Psoas muscle (tissue), 8 donors: ENCODE data around the gene SENP7. TPM values are rescaled to one million over a fixed set of nuclear protein-coding genes. Genes with fewer than 3 reads are reported as not detected.

ENCODE experiments used
- ATAC-seq, 4 donors: fragments of 200-7000 bp; cut with Tn5 transposase; one replicate each; pipeline ENCODE4 v1.9.1; 2020; ENCODE audit warnings: moderate library complexity in 3 of 4, mild to moderate bottlenecking in 2 of 4
- DNase-seq, 2 donors: peaks; one replicate each; pipeline ENCODE4 v3.0.0-alpha.2; 2020
- H3K27ac ChIP-seq: fragments of 200-600 bp; one replicate; pipeline ENCODE4 v1.8.0; 2022
- H3K27me3 ChIP-seq, 3 donors: fragments of 200-600 bp in 1 of 3; one replicate each; pipeline versions ENCODE4 v1.6.1 to v1.8.0; 2013 to 2022; ENCODE audit warnings: low read length in 2 of 3, mild to moderate bottlenecking in 2 of 3, moderate library complexity in 1 of 3; ENCODE audit not compliant: insufficient read depth in 3 of 3
- H3K36me3 ChIP-seq, 2 donors: fragments of 200-600 bp in 1 of 2; one replicate each; pipeline versions ENCODE4 v1.6.1 to v1.8.0; 2013 to 2022; ENCODE audit warnings: low read depth in 1 of 2, mild to moderate bottlenecking in 1 of 2, moderate library complexity in 1 of 2; ENCODE audit not compliant: insufficient read depth in 1 of 2
- H3K4me1 ChIP-seq: fragments of 200-600 bp; one replicate; pipeline ENCODE4 v1.8.0; 2022
- H3K4me3 ChIP-seq: fragments of 200-600 bp; one replicate; pipeline ENCODE4 v1.8.0; 2022; ENCODE audit warnings: mild to moderate bottlenecking
- H3K9me3 ChIP-seq: fragments of 200-600 bp; one replicate; pipeline ENCODE4 v1.8.0; 2022
- CTCF ChIP-seq: fragments of 200-600 bp; IDR thresholded peaks from one replicate; pipeline ENCODE4 v1.8.0; 2022; ENCODE audit warnings: antibody characterized with exemption
- WGBS, 3 donors: extraction: QIAGEN DNeasy Blood & Tissue Kit; methylation state at CpG; one replicate each; pipeline versions ENCODE4 v1.1.6 to v1.1.7; 2013; 5-methylcytosine and 5-hydroxymethylcytosine counted together
- intact Hi-C, 2 donors: fragments of 100-400 bp; cut with DNase I; formaldehyde crosslinking; loops; one replicate each; pipeline versions ENCODE4 v1.11.0 to v1.14.2; 2022
- polyA plus RNA-seq, 3 donors: library from polyadenylated mRNA; stranded (reverse); fragments of 200-250 nt; gene quantifications; one replicate each; pipeline ENCODE4 v1.2.3, GENCODE V29; 2013
- total RNA-seq, 4 donors: library from RNA; stranded (reverse); fragmentation: NEBNext Ultra II Directional in 2 of 4; extraction: Animal tissue kit (Norgen Biotek cat#: 25700) in 2 of 4; gene quantifications; one replicate each; pipeline versions ENCODE4 v1.2.1 to v1.2.4, GENCODE V29; 2021 to 2023
- donor health status: healthy with polysubstance abuse.
- donor health status: DM: no; HTN: no; CAD: no; lungs with moderate emphysema.
- donor health status: Bipolar disorder and iron deficiency.
- donor health status: healthy.
- donor health status: DM: yes; HTN: yes; CAD: no.
- donor health status: DM: no; HTN: no; CAD: no.
- donor health status: DM: no; HTN: no; CAD: no.
- donor health status: DM: yes; HTN: yes; CAD: no.

The SENP7 gene
- total and polyA plus RNA-seq, 7 donors, result 4.2 to 8.7 (median 7.7) TPM

GRCh38 chr3:101500208-101500607 lies 12.8 kb downstream of the SENP7 start:
- Histone ChIP-seq H3K9me3 (no peaks in the 10 kb centered on the region), H3K4me1 (no peaks in the 10 kb centered on the region), H3K36me3 (peaks cover 0 to 20% of the 10 kb centered on the region in 2 donors), H3K4me3 (no peak overlapping the region), H3K27me3 (no peaks in the 10 kb centered on the region), H3K27ac (no peak overlapping the region)
- DNase-seq, result no peak
- no peak for TF ChIP-seq CTCF
- ATAC-seq, result no peak
- intact Hi-C loops, result no loop called here
- 98 to 100% (median 99%) methylated on average over 1 of the region's 1 CpG for WGBS, 3 donors

- no peaks in the 10 kb centered on the region for H3K4me1 ChIP-seq
- TF ChIP-seq CTCF, result no peak
- no peaks in the 10 kb centered on the region for H3K27me3 ChIP-seq
- no peak overlapping the region for H3K4me3 ChIP-seq
- DNase-seq, result no peak
- H3K9me3 ChIP-seq, result no peaks in the 10 kb centered on the region
- 95 to 100% (median 97%) methylated on average over 2 of the region's 2 CpGs for WGBS, 3 donors
- intact Hi-C loops, result no loop called here
- H3K27ac ChIP-seq, result no peak overlapping the region
- peaks cover 0 to 16% of the 10 kb centered on the region in 2 donors for H3K36me3 ChIP-seq
- no peak for ATAC-seq
These were observed 15.2 kb downstream of the SENP7 start for GRCh38 chr3:101497803-101498202.

- H3K4me1 ChIP-seq, result no peaks in the 10 kb centered on the region
- intact Hi-C loops, result no loop called here
- WGBS, 3 donors, result 82 to 87% (median 84%) methylated on average over 4 of the region's 4 CpGs
- no peak overlapping the region for H3K4me3 ChIP-seq
- H3K9me3 ChIP-seq, result no peaks in the 10 kb centered on the region
- peaks cover 0 to 22% of the 10 kb centered on the region in 2 donors for H3K36me3 ChIP-seq
- TF ChIP-seq CTCF, result no peak
- no peak for DNase-seq
- H3K27ac ChIP-seq, result no peak overlapping the region
- no peaks in the 10 kb centered on the region for H3K27me3 ChIP-seq
- no peak for ATAC-seq
These were observed 17.5 kb downstream of the SENP7 start for GRCh38 chr3:101495552-101495951.

GRCh38 chr3:101484805-101485620 lies 28.0 kb downstream of the SENP7 start:
- peaks cover 4% of the 10 kb centered on the region for H3K4me1 ChIP-seq
- 90 to 93% (median 93%) methylated on average over 8 of the region's 8 CpGs for WGBS, 3 donors
- no peak overlapping the region for H3K27ac ChIP-seq
- H3K9me3 ChIP-seq, result no peaks in the 10 kb centered on the region
- H3K27me3 ChIP-seq, result no peaks in the 10 kb centered on the region
- DNase-seq (no peak), ATAC-seq (no peak)
- no peak for TF ChIP-seq CTCF
- intact Hi-C loops, result no loop called here
- peaks cover 0 to 4% of the 10 kb centered on the region in 2 donors for H3K36me3 ChIP-seq
- no peak overlapping the region for H3K4me3 ChIP-seq
